GM21528 (cell line): ENCODE measurements around the gene EYS.

Experiments used
- ATAC-seq: cut with Tn5 transposase; IDR thresholded peaks from one replicate; pipeline ENCODE4 v1.9.1; 2021; ENCODE audit warnings: mild to moderate bottlenecking, moderate library complexity; ENCODE audit not compliant: unreplicated experiment, low FRiP score

EYS gene

GRCh38 chr6:64123761-64124633 is 1583.0 kb downstream of the EYS start:
- ATAC-seq, result no peak

GRCh38 chr6:64122712-64123375 is 1584.2 kb downstream of the EYS start:
- no peak for ATAC-seq

DNA sequence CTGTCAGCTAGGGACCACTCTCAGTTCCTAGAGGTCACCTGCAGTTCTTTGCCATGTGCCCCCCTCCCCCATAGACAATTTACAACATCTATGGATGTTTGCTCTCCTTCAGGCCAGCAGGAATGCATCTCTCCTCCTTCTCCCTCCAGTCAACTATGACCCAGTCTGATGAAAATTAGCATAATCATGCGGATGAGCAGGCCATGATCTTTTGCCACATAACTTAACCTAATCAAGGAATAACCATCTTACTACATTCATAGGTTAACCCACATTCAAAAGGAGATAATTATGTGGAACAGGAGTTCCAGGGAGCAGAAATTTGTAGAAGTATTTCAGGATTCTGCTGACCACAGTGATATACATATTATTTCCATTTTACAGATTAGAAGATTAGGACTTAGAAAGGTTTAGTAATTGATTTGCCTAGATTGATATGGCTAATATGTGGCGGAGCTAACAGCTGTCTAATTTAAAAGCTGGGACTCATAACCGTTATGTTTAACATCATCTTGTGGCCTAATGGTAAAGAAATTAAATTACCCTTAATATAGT is 1585.9 kb downstream of the EYS start:
- ATAC-seq, result no peak

DNA sequence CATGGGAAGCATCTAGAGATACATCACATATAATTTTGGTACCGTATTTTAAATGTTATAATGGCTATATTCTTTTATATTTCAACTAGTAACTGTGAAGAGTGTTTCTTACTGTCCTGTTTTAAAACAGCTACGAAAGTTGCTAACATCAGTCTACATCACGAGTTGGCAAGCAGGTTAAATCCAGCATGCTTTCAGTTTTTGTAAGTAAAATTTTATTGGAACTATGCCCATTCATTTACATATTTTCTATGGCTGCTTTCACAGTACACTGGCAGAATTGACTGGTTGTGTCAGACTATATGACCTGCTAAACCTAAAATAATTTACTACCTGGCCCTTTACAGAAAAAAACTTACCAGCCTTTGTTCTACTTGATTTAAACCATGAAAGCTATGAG is 1593.3 kb downstream of the EYS start:
- no peak for ATAC-seq

DNA sequence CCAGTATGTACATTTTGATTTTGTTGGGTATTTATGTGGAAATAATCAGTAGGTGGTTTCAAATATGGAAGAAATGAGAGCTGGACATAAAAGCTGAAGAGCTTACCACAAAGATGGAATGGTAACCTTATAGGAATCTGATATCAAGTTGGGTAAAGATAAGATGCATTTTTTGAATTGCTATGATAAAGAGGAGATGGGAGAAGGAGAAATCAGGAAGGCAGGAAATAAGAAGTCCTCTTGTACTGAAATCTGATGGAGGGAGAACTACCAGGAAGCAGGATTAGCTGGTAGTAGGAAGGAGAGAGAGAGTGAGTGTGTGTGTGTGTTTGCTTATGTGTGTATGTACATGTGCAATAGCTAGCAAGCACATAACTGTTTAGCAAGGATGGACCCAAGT is 1603.0 kb downstream of the EYS start:
- no peak for ATAC-seq

GRCh38 chr6:64103480-64103879 is 1603.5 kb downstream of the EYS start:
- no peak for ATAC-seq

GRCh38 chr6:64100702-64101303 is 1606.2 kb downstream of the EYS start:
- ATAC-seq, result no peak

GRCh38 chr6:64090352-64090751 is 1616.7 kb downstream of the EYS start:
- ATAC-seq, result no peak

DNA sequence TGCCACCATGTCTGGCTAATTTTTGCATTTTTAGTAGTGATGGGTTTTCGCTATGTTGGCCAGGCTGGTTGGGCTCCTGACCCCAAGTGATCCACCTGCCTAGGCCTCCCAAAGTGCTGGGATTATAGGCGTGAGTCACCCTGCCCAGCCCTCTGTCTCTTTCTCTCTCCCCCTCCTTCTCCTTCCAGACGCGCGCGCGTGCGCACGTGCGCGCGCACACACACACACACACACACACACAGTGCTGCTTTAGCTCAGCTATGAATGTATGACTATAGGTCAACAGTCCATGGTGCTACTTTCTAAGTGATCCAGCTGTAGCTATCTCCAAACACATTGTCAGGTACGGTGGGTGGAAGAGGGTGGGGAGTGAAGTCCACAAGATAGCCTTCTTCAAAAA is 1621.9 kb downstream of the EYS start:
- no peak for ATAC-seq

DNA sequence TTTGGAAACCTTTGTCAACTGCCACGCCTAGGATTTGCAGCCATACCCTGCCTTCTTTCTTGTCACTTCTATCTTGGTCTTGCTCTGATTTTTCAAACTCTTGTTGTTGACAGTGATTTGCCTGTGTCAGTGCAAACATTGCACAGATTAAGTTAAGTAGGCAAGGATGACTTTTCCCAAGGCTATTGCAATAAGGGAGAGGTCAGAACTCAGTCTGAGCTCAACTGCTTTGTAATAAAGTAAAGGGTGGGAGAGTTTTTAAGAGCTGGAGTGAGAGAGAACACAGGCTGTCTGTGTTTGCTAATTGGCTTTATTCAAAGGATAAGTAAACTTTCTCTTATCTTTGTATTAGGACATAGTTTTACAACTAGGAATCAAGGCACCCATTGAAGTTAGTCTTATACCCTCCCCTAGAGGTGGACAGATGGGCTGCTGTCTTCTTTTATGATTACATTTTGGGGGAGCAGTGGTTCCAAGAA is 1622.8 kb downstream of the EYS start:
- no peak for ATAC-seq

- ATAC-seq, result no peak
Observed at GRCh38 chr6:64083261-64083660, 1623.8 kb downstream of the EYS start.

DNA sequence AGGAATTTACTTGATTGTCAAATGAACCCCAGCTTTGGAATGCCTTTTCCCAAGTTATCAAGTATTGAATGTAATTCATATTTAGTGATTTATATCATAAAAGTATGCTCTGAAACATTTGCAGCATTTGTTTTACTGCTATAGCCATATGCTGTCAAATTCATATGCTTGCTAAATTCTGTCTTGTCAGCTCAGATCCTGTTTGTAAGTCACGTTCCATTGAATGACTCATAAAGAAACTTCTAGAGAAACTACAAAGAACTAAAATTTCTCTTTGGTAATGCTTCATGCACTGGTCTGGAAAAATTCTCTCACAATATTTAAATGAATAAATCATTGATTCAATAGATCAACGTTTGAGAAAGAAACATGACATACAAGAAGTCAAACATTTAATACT is 1625.6 kb downstream of the EYS start:
- no peak for ATAC-seq

GRCh38 chr6:64074981-64075380 is 1632.0 kb downstream of the EYS start:
- ATAC-seq, result no peak

DNA sequence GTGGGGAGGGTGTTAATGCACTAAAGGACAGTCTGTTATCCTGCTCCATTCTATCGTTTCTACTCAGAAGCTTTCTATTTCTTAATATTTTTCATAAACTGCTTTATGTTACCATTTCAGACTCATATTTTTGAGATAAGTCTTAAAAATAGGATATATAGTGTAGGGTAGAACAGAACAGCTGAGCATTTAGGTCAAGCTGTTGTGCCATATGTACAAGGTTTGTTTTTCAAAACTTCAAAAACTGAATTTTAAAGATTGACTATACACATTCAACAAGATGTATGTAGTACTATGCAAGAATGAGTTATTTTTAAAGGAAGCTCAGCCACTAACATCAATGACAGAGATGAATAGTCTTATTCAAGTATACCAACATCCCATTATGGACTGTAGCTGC is 1634.3 kb downstream of the EYS start:
- ATAC-seq, result no peak

- no peak for ATAC-seq
Observed at GRCh38 chr6:64064919-64065318, 1642.1 kb downstream of the EYS start.

DNA sequence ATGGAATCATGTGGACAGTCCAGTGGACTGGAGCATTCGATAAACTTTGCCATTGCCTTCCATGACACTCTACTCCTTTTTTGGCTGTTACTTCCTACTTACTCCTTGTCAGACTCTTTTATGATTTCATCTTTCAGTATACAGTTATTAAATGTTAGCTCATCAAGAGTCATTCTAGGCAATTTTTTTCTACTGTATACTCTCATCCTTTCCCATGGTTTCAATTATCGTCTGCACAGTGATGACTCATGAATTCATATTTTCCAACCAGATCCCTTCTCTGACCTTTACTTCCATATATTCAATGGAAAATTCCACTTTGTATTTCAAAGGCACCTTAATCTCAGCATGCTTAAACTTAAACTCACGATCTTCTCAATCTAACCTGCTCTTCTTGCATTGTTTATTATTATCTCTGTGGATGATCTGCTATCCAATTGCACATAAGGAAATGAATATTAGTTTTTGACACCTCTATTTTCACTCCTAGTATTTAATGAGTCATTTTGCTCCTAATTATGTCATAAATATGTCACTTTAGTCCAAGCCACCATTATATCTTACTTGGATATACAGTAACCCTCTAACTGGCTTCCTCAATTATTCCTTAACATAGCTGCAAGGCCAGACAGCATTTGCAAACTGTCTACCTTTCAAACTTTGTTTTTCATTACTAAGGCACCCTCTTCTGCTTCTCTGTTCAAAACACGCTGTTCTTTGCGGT is 1643.9 kb downstream of the EYS start:
- ATAC-seq, result no peak

DNA sequence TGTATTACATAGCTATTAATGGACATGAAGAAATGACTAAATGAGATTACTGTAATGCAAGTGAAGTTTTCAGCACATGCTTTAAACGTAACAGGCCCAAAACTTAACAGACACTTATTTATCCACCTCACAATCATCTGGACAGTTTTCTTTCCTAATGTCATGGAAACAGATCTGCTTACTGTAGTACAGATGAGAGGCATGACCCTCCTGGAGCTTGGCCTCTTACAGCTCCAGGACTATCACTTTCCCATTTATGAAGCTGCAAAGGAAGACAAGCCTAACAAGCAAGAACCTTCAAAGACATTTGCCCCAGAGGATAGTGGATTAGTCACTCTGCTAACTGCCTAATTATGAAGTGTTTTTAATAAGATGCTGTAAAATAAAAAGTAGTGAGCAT is 1652.2 kb downstream of the EYS start:
- no peak for ATAC-seq

DNA sequence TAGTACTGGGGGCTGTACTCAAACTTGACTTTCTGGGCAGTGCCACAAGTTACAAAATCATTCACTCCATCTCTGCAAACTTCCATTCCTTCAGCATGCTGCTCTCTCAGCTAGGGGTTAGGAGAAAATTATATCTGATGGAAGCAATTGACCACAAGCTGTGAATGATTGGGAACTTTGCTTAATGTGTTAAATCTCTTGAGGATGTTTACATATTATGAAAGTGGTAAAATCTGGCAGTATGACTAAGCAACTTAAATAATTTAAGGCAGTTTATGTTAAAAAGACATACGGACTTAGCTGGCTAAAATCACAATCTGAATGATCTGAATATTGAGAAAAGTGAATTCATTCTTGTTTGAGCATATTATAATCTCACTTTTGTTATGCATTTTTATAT is 1656.4 kb downstream of the EYS start:
- ATAC-seq, result no peak

DNA sequence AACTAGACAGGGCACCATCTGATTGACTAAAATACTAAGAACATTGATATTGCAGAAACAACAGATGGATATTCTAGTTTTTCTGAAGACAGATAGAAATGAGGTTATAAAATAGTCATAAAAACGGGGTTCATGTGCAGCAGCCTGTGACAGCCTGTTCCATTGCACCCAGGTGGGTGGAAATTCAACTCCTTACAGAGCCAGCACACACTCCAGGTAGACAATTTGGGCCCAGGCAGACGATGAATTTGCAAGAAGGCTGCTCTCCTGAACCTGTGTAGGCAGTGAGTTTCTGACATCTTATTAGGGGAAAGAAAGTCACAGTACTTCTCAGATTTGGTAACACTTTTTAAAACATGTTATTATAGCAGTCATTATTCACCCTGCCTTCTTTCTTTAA is 1657.3 kb downstream of the EYS start:
- ATAC-seq, result no peak

GRCh38 chr6:64046746-64047208 is 1660.2 kb downstream of the EYS start:
- ATAC-seq, result no peak
